GM12878 (cell line): ENCODE results near the gene TGFB2. TPM values are rescaled to one million over a fixed set of nuclear protein-coding genes. Genes with fewer than 3 reads are reported as not detected.

Experiments used
- ATAC-seq: fragments of 200-7000 bp; cut with Tn5 transposase; 3 replicates; pipeline ENCODE4 v1.9.1; 2020; ENCODE audit warnings: mild to moderate bottlenecking, moderate library complexity
- BruUV-seq: library from RNA; stranded (reverse); fragments of 400-500 nt; replicated peaks from 2 replicates; lab custom pipeline; 2021; lab: Mats Ljungman, UMichigan
- CTCF ChIA-PET: fragments of 300-600 bp; sonication (Branson Sonifier 250); formaldehyde crosslinking; extraction: SDS; loops from one replicate; lab custom pipeline; 2021; ENCODE audit warnings: inconsistent platforms; lab: Yijun Ruan, JAX
- POLR2A ChIA-PET: fragments of 350-600 bp; formaldehyde crosslinking; extraction: SDS; loops from one replicate; lab custom pipeline; 2021; ENCODE audit warnings: inconsistent platforms; lab: Charles Lee
- RAD21 ChIA-PET: fragments of 300-600 bp; sonication (Branson Sonifier 250); formaldehyde crosslinking; loops from one replicate; lab custom pipeline; 2023; ENCODE audit warnings: antibody characterized with exemption; ENCODE audit not compliant: unreplicated experiment; lab: Charles Lee
- SMC1A ChIA-PET: fragments of 300-600 bp; sonication (Branson Sonifier 250); formaldehyde crosslinking; loops from one replicate; lab custom pipeline; 2023; ENCODE audit not compliant: unreplicated experiment, uncharacterized antibody; lab: Charles Lee
- DNase-seq: peaks from one replicate; pipeline ENCODE4 v3.0.0-alpha.2; 2011; ENCODE audit warnings: low read depth, low spot score
- FAIRE-seq: peaks from 3 replicates; lab custom pipeline; 2011; peaks lifted over from hg19 to GRCh38; lab: Jason Lieb, UNC
- H2AFZ ChIP-seq: 2 replicates; pipeline ENCODE4 v1.6.0; 2011; ENCODE audit warnings: low read depth, low read length, control low read depth; ENCODE audit not compliant: control insufficient read depth
- H3K27ac ChIP-seq: 2 replicates; pipeline ENCODE4 v1.5.1; 2011; ENCODE audit warnings: control low read depth; ENCODE audit not compliant: control insufficient read depth, insufficient read depth
- H3K27me3 ChIP-seq, 2 experiments: replicated peaks in 1 of 2; 2 replicates each; pipeline versions ENCODE4 v1.6.0 to v1.6.1; 2011; ENCODE audit warnings: low read length in 1 of 2; ENCODE audit not compliant: control insufficient read depth in 2 of 2, insufficient read depth in 2 of 2
- H3K36me3 ChIP-seq, 2 experiments: 2 replicates each; pipeline ENCODE4 v1.5.1; 2011; ENCODE audit warnings: low read length in 1 of 2; ENCODE audit not compliant: control insufficient read depth in 2 of 2, insufficient read depth in 2 of 2
- H3K4me1 ChIP-seq: 2 replicates; pipeline ENCODE4 v1.6.1; 2011; ENCODE audit warnings: mild to moderate bottlenecking, low read length, moderate library complexity, mixed read lengths; ENCODE audit not compliant: control insufficient read depth, insufficient read depth
- H3K4me2 ChIP-seq: 2 replicates; pipeline ENCODE4 v1.6.0; 2011; ENCODE audit warnings: control low read depth; ENCODE audit not compliant: control insufficient read depth, insufficient read depth
- H3K4me3 ChIP-seq: fragments of 200-600 bp; sonication (generic); 2 replicates; pipeline ENCODE4 v1.5.1; 2016
- H3K79me2 ChIP-seq: 2 replicates; pipeline ENCODE4 v1.6.0; 2011; ENCODE audit warnings: low read length; ENCODE audit not compliant: control insufficient read depth, insufficient read depth
- H3K9ac ChIP-seq: 2 replicates; pipeline ENCODE4 v1.8.0; 2011; ENCODE audit warnings: low read length, control low read depth, mixed read lengths; ENCODE audit not compliant: control insufficient read depth, insufficient read depth
- H3K9me3 ChIP-seq: replicated peaks from 3 replicates; pipeline ENCODE4 v1.5.1; 2011; ENCODE audit warnings: mild to moderate bottlenecking, low read length; ENCODE audit not compliant: control insufficient read depth, insufficient read depth
- H4K20me1 ChIP-seq: 2 replicates; pipeline ENCODE4 v1.6.0; 2011; ENCODE audit not compliant: control insufficient read depth, insufficient read depth
- ATF7 ChIP-seq: fragments of 450-650 bp; IDR thresholded peaks from 2 replicates; pipeline ENCODE4 v1.6.1; 2016; ENCODE audit warnings: low read depth, mild to moderate bottlenecking
- EP300 ChIP-seq, 2 experiments: fragments of 150-350 bp in 1 of 2; IDR thresholded peaks; 2 replicates each; pipeline ENCODE4 v1.6.1; 2011 to 2012; ENCODE audit warnings: low read depth in 2 of 2, low read length in 2 of 2, borderline replicate concordance in 1 of 2, improper control_type of control experiment in 1 of 2, inconsistent platforms in 1 of 2; ENCODE audit not compliant: control insufficient read depth in 1 of 2
- GATAD2B ChIP-seq: fragments of 450-650 bp; conservative IDR thresholded peaks from 2 replicates; pipeline ENCODE4 v1.6.1; 2017; ENCODE audit warnings: low read depth, mild to moderate bottlenecking, moderate library complexity
- HCFC1 ChIP-seq: fragments of 150-350 bp; IDR thresholded peaks from 2 replicates; pipeline ENCODE4 v1.6.1; 2014; ENCODE audit warnings: low read length
- MYC ChIP-seq: IDR thresholded peaks from 2 replicates; pipeline ENCODE4 v1.6.1; 2011; ENCODE audit warnings: mild to moderate bottlenecking, low read length, moderate library complexity, inconsistent platforms; ENCODE audit not compliant: insufficient read depth, insufficient replicate concordance, insufficient read length, severe bottlenecking
- POLR2AphosphoS2 ChIP-seq: IDR thresholded peaks from 2 replicates; pipeline ENCODE4 v1.6.1; 2011; ENCODE audit warnings: low read depth, mild to moderate bottlenecking, low read length, improper control_type of control experiment, moderate library complexity
- RAD21 ChIP-seq: IDR thresholded peaks from 2 replicates; pipeline ENCODE4 v1.6.1; 2011; ENCODE audit warnings: mild to moderate bottlenecking, low read depth, low read length, moderate library complexity; ENCODE audit not compliant: insufficient read depth
- SMC3 ChIP-seq: IDR thresholded peaks from 2 replicates; pipeline ENCODE4 v1.6.1; 2011; ENCODE audit warnings: low read length, improper control_type of control experiment, borderline replicate concordance
- WGBS: methylation state at CpG from one replicate; pipeline ENCODE4 v1.1.6; 2016; ENCODE audit warnings: low lambda C conversion rate; ENCODE audit not compliant: insufficient replicate concordance, insufficient coverage; ENCODE audit errors: missing lambda C conversion rate; 5-methylcytosine and 5-hydroxymethylcytosine counted together
- in situ Hi-C: fragments of 300-500 bp; cut with MboI; formaldehyde crosslinking; loops from 9 replicates; pipeline ENCODE4 v1.14.3; 2018; ENCODE audit warnings: mixed read lengths
- intact Hi-C: fragments of 100-400 bp; cut with micrococcal nuclease; formaldehyde crosslinking; loops from one replicate; pipeline ENCODE4 v1.14.2; 2022; ENCODE audit not compliant: unreplicated experiment
- polyA plus RNA-seq, 11 experiments: library from polyadenylated mRNA; depleted of rRNA in 4 of 11; unstranded in 6 of 11; stranded (reverse) in 5 of 11; fragments of >200 nt; fragmentation: Nextera tagmentation in 4 of 11; fragmentation: Illumina TruSeq in 1 of 11; extraction: Ambion mirVana in 4 of 11; extraction: Trizol in 1 of 11; gene quantifications; 1 replicate in 1 of 11; 2 replicates in 10 of 11; pipeline versions ENCODE4 v1.2.1 to v1.2.3, GENCODE V29; 2011 to 2016; ENCODE audit warnings: inconsistent platforms in 2 of 11, missing spikeins in 2 of 11, low read depth in 1 of 11
- total RNA-seq, 4 experiments: library from RNA; depleted of rRNA in 3 of 4; stranded (reverse); fragments of >200 nt in 3 of 4; fragmentation: Illumina TruSeq in 1 of 4; extraction: Trizol in 1 of 4; gene quantifications; 2 replicates each; pipeline versions ENCODE4 v1.2.1 to v1.2.3, GENCODE V29; 2013 to 2021
- TF ChIP-seq, protein P1 (sequence below): fragments of 150-350 bp; IDR thresholded peaks from 2 replicates; pipeline ENCODE4 v1.6.1; 2016; ENCODE audit warnings: low read depth, low read length
- TF ChIP-seq, protein P2 (sequence below): fragments of 450-650 bp; IDR thresholded peaks from 2 replicates; pipeline ENCODE4 v1.6.1; 2018; ENCODE audit warnings: borderline replicate concordance, mild to moderate bottlenecking; ENCODE audit not compliant: partially characterized antibody
- TF ChIP-seq, protein P3 (sequence below): fragments of 450-650 bp; formaldehyde crosslinking; IDR thresholded peaks from 2 replicates; pipeline ENCODE4 v1.4.0; 2022; ENCODE audit warnings: mild to moderate bottlenecking, moderate library complexity

The TGFB2 gene
- total and polyA plus RNA-seq, 10 of the 15 experiments (the other 5 are each of a cell fraction or from before 2014, with no cell fraction given) = 0.03 to 0.11 (median 0.04) TPM; not detected in 6

DNA sequence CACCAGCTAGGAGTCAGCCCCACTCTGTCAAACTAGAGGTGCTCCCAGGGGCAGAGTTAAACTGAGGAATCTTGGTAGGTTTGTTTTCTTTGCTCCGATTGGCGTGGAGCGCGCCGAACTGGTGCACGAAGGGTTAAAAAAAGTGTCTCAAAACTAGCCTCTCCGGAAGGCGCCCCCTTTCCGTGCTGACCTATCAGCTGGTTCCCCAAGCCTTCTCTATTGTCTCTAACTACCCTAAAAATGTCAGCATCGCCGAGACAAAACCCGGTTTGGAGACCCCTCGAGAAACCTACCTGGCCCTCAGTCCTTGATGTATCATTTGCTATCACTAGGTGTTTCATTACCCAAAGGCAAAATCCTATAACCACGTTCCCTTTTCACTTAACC is 2.2 kb downstream of the TGFB2 start:
- Histone ChIP-seq H3K36me3 (no peaks in the 10 kb centered on the region), H4K20me1 (no peaks in the 10 kb centered on the region), H3K4me1 (peaks cover 6% of the 10 kb centered on the region), H3K79me2 (no peaks in the 10 kb centered on the region), H2AFZ (no peak overlapping the region), H3K27ac (no peak overlapping the region), H3K9me3 (no peaks in the 10 kb centered on the region), H3K9ac (no peak overlapping the region), H3K27me3 (peaks cover 3 to 21% of the 10 kb centered on the region in 2 experiments), H3K4me3 (peak overlapping the region; percentile 67; the same call in 1 of the 2 replicates), H3K4me2 (peak overlapping the region; percentile 98)
- ChIA-PET RAD21 (no interaction called here), CTCF (no interaction called here), POLR2A (no interaction called here), SMC1A (no interaction called here)
- in situ Hi-C loops = loop anchor here (10.0 kb wide), 2 partner anchors 1217 to 1467 kb away; no protein-coding TSS in a partner anchor
- no peak for FAIRE-seq
- 7% methylated on average over 14 of the region's 14 CpGs for WGBS
- TF ChIP-seq SMC3 (no peak), MYC (no peak), ATF7 (no peak), POLR2AphosphoS2 (no peak), EP300 (IDR thresholded peaks at IDR 0.05; ENCODE audit: borderline replicate concordance in 1 of 2, control insufficient read depth in 1 of 2, low read depth in 2 of 2, low read length in 2 of 2) (no peak), HCFC1 (no peak), GATAD2B (no peak), RAD21 (no peak)
- TF ChIP-seq, protein P1, sequence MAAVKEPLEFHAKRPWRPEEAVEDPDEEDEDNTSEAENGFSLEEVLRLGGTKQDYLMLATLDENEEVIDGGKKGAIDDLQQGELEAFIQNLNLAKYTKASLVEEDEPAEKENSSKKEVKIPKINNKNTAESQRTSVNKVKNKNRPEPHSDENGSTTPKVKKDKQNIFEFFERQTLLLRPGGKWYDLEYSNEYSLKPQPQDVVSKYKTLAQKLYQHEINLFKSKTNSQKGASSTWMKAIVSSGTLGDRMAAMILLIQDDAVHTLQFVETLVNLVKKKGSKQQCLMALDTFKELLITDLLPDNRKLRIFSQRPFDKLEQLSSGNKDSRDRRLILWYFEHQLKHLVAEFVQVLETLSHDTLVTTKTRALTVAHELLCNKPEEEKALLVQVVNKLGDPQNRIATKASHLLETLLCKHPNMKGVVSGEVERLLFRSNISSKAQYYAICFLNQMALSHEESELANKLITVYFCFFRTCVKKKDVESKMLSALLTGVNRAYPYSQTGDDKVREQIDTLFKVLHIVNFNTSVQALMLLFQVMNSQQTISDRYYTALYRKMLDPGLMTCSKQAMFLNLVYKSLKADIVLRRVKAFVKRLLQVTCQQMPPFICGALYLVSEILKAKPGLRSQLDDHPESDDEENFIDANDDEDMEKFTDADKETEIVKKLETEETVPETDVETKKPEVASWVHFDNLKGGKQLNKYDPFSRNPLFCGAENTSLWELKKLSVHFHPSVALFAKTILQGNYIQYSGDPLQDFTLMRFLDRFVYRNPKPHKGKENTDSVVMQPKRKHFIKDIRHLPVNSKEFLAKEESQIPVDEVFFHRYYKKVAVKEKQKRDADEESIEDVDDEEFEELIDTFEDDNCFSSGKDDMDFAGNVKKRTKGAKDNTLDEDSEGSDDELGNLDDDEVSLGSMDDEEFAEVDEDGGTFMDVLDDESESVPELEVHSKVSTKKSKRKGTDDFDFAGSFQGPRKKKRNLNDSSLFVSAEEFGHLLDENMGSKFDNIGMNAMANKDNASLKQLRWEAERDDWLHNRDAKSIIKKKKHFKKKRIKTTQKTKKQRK = no peak
- TF ChIP-seq, protein P2, sequence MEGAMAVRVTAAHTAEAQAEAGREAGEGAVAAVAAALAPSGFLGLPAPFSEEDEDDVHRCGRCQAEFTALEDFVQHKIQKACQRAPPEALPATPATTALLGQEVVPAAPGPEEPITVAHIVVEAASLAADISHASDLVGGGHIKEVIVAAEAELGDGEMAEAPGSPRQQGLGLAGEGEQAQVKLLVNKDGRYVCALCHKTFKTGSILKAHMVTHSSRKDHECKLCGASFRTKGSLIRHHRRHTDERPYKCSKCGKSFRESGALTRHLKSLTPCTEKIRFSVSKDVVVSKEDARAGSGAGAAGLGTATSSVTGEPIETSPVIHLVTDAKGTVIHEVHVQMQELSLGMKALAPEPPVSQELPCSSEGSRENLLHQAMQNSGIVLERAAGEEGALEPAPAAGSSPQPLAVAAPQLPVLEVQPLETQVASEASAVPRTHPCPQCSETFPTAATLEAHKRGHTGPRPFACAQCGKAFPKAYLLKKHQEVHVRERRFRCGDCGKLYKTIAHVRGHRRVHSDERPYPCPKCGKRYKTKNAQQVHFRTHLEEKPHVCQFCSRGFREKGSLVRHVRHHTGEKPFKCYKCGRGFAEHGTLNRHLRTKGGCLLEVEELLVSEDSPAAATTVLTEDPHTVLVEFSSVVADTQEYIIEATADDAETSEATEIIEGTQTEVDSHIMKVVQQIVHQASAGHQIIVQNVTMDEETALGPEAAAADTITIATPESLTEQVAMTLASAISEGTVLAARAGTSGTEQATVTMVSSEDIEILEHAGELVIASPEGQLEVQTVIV = no peak
- TF ChIP-seq, protein P3, sequence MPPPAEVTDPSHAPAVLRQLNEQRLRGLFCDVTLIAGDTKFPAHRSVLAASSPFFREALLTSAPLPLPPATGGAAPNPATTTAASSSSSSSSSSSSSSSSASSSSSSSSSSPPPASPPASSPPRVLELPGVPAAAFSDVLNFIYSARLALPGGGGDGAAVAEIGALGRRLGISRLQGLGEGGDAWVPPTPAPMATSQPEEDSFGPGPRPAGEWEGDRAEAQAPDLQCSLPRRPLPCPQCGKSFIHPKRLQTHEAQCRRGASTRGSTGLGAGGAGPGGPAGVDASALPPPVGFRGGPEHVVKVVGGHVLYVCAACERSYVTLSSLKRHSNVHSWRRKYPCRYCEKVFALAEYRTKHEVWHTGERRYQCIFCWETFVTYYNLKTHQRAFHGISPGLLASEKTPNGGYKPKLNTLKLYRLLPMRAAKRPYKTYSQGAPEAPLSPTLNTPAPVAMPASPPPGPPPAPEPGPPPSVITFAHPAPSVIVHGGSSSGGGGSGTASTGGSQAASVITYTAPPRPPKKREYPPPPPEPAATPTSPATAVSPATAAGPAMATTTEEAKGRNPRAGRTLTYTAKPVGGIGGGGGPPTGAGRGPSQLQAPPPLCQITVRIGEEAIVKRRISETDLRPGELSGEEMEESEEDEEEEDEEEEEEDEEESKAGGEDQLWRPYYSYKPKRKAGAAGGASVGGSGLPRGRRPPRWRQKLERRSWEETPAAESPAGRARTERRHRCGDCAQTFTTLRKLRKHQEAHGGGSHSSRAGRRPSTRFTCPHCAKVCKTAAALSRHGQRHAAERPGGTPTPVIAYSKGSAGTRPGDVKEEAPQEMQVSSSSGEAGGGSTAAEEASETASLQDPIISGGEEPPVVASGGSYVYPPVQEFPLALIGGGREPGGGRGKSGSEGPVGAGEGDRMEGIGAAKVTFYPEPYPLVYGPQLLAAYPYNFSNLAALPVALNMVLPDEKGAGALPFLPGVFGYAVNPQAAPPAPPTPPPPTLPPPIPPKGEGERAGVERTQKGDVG = no peak
- BruUV-seq = no TSS peak
- intact Hi-C loops = loop anchor here (5.0 kb wide), 1 partner anchor 1220 kb away; no protein-coding TSS in a partner anchor
- no peak for DNase-seq
- no peak for ATAC-seq
